HG03575 (cell line): ENCODE measurements around the gene NOL12.

Experiments used
- ATAC-seq: cut with Tn5 transposase; IDR thresholded peaks from one replicate; pipeline ENCODE4 v1.9.1; 2021; ENCODE audit not compliant: unreplicated experiment, insufficient number of reproducible peaks, low FRiP score; ENCODE audit errors: extremely low read depth

Gene NOL12

DNA sequence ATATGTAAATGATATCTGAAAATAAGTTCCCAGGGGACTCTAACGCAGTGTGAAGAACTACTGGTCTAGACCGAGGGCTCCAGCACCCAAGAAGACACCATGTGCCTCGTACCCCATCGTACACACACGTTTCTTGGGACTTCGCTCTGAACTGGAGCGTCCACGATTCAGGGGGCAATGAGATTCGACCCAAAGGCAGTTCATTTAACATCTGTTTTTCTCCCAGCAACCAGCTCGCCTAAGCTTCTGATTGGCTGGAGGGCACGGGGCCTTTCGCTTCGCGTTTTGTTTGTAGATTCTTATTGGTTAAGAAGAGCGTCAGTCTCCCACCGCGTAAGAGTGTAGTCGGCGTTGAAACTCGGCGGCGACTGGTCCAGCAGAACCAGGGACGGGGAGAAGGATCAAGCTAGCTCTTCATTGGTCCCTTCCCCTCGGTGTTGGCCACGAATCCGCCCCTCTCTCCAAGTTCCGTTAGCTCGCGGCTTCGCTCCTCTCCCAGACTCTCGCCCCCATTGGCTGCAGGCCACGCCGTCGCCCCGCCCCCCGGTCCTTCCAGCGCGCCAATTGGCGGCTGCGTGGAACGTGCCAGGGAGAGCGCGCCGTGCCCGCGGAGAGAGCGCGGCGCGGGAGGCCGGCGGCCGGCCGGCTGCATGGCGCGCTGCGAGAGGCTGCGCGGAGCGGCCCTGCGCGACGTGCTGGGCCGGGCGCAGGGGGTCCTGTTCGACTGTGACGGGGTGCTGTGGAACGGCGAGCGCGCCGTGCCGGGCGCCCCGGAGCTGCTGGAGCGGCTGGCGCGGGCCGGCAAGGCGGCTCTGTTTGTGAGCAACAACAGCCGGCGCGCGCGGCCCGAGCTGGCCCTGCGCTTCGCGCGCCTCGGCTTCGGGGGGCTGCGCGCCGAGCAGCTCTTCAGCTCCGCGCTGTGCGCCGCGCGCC is 27.7 kb upstream of the NOL12 start, which contains the start of gene PDXP:
TSS of gene PDXP (plus strand) at position 591 of the 933 bp plus-strand sequence. CDS start at position 651, 60 bp downstream.
- peak; percentile 33 for ATAC-seq

DNA sequence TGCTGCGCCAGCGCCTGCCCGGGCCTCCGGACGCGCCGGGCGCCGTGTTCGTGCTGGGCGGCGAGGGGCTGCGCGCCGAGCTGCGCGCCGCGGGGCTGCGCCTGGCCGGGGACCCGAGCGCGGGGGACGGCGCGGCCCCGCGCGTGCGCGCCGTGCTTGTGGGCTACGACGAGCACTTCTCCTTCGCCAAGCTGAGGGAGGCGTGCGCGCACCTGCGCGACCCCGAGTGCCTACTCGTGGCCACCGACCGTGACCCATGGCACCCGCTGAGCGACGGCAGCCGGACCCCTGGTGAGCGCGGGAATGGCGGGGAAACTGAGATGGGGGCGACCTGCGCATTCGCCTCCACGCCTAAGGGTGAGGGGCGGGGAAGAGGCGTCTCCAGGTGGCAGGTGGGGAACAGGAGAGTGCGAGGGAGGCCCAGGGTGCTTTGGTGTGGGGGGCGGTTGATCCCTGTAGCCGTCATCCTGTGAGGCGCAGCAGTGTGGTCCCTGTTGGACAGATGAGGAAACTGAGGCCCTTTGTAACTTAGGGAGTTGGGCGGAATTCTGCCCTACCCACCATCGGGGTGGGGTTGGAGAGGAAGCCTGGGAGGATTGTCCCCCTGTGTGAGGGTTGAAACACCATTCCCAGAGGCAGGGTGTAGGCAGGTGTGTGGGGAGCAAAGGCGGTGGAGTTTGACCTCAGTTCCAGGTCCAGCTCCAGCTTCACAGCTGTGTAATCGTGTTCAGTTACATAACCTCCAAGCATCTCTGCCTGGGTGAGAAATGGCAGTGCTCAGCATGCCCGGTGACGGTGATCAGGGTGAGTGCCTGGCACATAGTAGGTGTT is 26.9 kb upstream of the NOL12 start:
- no peak for ATAC-seq

- no peak for ATAC-seq
Measured at GRCh38 chr22:37659897-37660708, 26.0 kb upstream of the NOL12 start.

- no peak for ATAC-seq
Measured at GRCh38 chr22:37660709-37661045, 25.5 kb upstream of the NOL12 start.

DNA sequence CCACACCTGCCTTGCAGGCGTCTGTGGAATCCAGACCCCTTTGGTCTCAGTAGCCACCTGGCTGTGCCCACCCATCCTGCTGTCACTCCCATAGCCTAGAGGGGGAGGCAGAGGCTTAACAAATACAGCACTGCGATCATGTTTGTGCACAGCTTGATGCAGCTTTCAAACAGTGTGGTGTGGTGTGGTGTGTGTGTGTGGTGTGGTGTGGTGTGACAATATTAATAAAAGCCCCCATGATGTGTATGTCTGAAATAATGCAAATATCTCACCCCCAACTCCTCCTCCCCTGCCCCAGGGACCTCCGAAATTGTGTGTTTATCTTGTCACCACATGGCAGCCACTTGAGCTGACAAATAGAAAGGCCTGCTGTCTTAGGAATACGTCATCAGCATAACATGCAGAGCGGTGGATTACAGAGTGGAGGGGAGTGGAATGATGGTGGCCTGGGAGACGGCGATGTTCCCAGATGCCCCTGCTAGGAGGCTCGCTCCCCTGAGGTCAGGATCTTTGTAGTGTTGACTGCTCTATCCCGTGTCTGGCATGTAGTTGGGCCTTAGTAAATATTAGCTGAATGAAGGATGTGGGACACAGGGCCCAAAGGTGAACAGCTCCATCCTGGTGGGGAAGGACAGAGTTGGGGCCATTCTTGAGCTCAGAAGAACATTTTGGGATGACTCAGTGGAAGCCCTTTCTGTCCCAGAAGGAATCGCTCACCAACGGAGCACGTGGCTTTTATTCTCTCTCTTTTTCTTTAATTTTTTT is 24.8 kb upstream of the NOL12 start:
- ATAC-seq, result no peak

GRCh38 chr22:37662039-37662438 is 24.1 kb upstream of the NOL12 start:
- ATAC-seq, result no peak

DNA sequence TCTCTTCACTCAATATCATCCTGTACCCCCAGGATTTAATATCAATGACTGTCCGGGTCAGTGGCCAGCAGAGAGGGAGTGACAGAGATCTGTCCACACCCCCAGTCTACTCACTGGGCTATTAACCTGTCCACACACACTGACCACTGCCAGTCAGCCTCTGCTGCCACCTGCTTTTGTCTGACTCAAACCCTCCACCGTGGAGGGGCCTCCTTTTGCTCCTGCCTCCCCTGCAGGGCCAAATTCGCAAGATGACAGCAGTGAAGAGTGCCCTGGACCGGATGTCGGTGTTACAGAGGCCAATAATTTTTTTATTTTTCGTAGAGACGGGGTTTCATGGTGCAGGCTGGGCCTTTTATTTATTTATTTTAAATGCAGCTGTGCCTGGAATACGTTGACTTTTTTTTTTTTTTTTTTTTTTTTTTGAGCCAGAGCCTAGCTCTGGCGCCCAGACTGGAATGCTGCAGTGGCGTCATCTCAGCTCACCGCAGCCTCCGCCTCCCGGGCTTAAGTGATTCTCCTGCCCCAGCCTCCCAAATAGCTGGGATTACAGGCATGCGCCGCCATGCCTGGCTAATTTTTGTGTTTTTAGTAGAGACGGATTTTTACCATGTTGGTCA is 22.5 kb upstream of the NOL12 start:
- ATAC-seq, result no peak

- ATAC-seq, result no peak
Measured at GRCh38 chr22:37664249-37665101, 21.7 kb upstream of the NOL12 start.

GRCh38 chr22:37665487-37665886 is 20.7 kb upstream of the NOL12 start:
- no peak for ATAC-seq

GRCh38 chr22:37669586-37669985 is 16.6 kb upstream of the NOL12 start:
- ATAC-seq, result no peak

GRCh38 chr22:37672206-37672919 is 13.8 kb upstream of the NOL12 start:
- ATAC-seq, result no peak

- no peak for ATAC-seq
Measured at GRCh38 chr22:37672920-37673455, 13.2 kb upstream of the NOL12 start.

DNA sequence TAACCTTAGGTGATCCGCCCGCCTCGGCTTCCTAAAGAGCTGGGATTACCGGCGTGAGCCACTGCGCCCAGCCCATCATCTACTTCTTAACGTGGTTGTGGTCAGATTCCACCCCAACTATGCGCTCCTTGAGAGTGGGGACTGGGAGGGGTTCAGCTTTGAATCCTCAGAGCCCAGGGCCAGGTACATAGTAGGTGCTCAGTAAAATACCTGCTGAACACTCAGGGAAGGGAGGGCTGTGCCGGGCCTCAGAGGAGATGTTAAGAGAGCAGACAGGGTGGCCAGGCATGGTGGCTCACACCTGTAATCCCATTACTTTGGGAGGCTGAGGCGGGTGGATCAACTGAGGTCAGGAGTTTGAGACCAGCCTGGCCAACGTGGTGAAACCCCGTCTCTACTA is 11.9 kb upstream of the NOL12 start:
- ATAC-seq, result no peak

- no peak for ATAC-seq
Measured at GRCh38 chr22:37674951-37675929, 10.9 kb upstream of the NOL12 start, which contains the start of gene LGALS1. LGALS1 (plus strand) TSS chr22:37675636; CDS start chr22:37675703, 67 bp downstream.
